Common myeloid progenitor, CD34-positive (primary cell): ENCODE data around the gene ZNF358. TPM values are rescaled to one million over a fixed set of nuclear protein-coding genes. Genes with fewer than 3 reads are reported as not detected.

Experiments
- CTCF ChIA-PET: fragments of 350-600 bp; sonication (Branson Sonifier 250); formaldehyde crosslinking; loops from one replicate; lab custom pipeline; 2021; ENCODE audit warnings: antibody characterized with exemption; lab: Charles Lee
- POLR2A ChIA-PET: fragments of 350-600 bp; sonication (Branson Sonifier 250); formaldehyde crosslinking; loops from one replicate; lab custom pipeline; 2021; ENCODE audit warnings: antibody characterized with exemption; lab: Charles Lee
- DNase-seq, 3 donors: peaks; one replicate each; pipeline versions ENCODE4 v3.0.0 to v3.0.0-alpha.2; 2013
- H3K27ac ChIP-seq, 2 experiments: 1 replicate in 1 of 2; 2 replicates in 1 of 2; pipeline ENCODE4 v1.7.0; 2013; ENCODE audit warnings: inconsistent platforms in 2 of 2, low read length in 2 of 2, mild to moderate bottlenecking in 2 of 2, low read depth in 1 of 2, moderate library complexity in 1 of 2; ENCODE audit not compliant: severe bottlenecking in 2 of 2, insufficient read depth in 1 of 2, poor library complexity in 1 of 2
- H3K27me3 ChIP-seq, 5 experiments: replicated peaks in 2 of 5; 1 replicate in 3 of 5; 2 replicates in 2 of 5; pipeline versions ENCODE4 v1.6.1 to v1.7.0; 2013; ENCODE audit warnings: low read length in 4 of 5, mild to moderate bottlenecking in 2 of 5, moderate library complexity in 2 of 5, inconsistent platforms in 1 of 5; ENCODE audit not compliant: insufficient read depth in 5 of 5, control insufficient read depth in 4 of 5
- H3K36me3 ChIP-seq, 4 experiments: 1 replicate in 2 of 4; 2 replicates in 2 of 4; pipeline versions ENCODE4 v1.6.1 to v1.7.0; 2013; ENCODE audit warnings: low read length in 3 of 4, control low read depth in 1 of 4, mild to moderate bottlenecking in 1 of 4; ENCODE audit not compliant: control insufficient read depth in 4 of 4, insufficient read depth in 4 of 4
- H3K4me1 ChIP-seq, 4 experiments: 1 replicate in 3 of 4; 2 replicates in 1 of 4; pipeline versions ENCODE4 v1.6.1 to v1.7.1; 2013; ENCODE audit warnings: low read length in 3 of 4, mild to moderate bottlenecking in 3 of 4, control low read depth in 1 of 4, inconsistent platforms in 1 of 4, moderate library complexity in 1 of 4; ENCODE audit not compliant: control insufficient read depth in 4 of 4, insufficient read depth in 4 of 4; ENCODE audit errors: control extremely low read depth in 1 of 4
- H3K4me3 ChIP-seq, 7 experiments: 1 replicate in 4 of 7; 2 replicates in 3 of 7; pipeline versions ENCODE4 v1.5.1 to v1.7.0; 2013; ENCODE audit warnings: mild to moderate bottlenecking in 7 of 7, low read length in 6 of 7, moderate library complexity in 6 of 7, inconsistent platforms in 2 of 7, low read depth in 2 of 7, control low read depth in 1 of 7; ENCODE audit not compliant: insufficient read depth in 4 of 7, control insufficient read depth in 1 of 7; ENCODE audit errors: extremely low read depth in 1 of 7
- H3K9me3 ChIP-seq, 5 experiments: 1 replicate in 4 of 5; 2 replicates in 1 of 5; pipeline versions ENCODE4 v1.6.1 to v1.7.1; 2013; ENCODE audit warnings: low read length in 4 of 5, mild to moderate bottlenecking in 2 of 5, inconsistent platforms in 1 of 5, low read depth in 1 of 5, moderate library complexity in 1 of 5; ENCODE audit not compliant: control insufficient read depth in 4 of 5, insufficient read depth in 2 of 5; ENCODE audit errors: control extremely low read depth in 1 of 5
- WGBS: methylation state at CpG from one replicate; pipeline ENCODE4 v1.1.5; 2013; ENCODE audit not compliant: insufficient coverage; 5-methylcytosine and 5-hydroxymethylcytosine counted together
- polyA plus RNA-seq: library from polyadenylated mRNA; unstranded; fragments of 120-200 nt; gene quantifications from one replicate; pipeline ENCODE4 v1.2.1, GENCODE V29; 2013

The ZNF358 gene
- polyA plus RNA-seq, result 30.5 TPM

GRCh38 chr19:7515645-7516151, at the start of gene ZNF358:
TSS of gene ZNF358 (plus strand) at chr19:7516103. CDS start at chr19:7519243, 3,140 bp downstream.
- no peaks in the 10 kb centered on the region for H3K27me3 ChIP-seq
- POLR2A ChIA-PET, result interaction anchor here (1.4 kb wide), 1 partner anchor 29 kb away, joined by 4 read pairs; no protein-coding TSS in a partner anchor
- peak within 1 kb of the TSS; percentile 35 to 77 (median 64) for H3K4me3 ChIP-seq
- CTCF ChIA-PET, result interaction anchor here (1.2 kb wide), 1 partner anchor 19 kb away, joined by 7 read pairs; a partner anchor contains a TSS
- peaks cover 0 to 17% (median 9%) of the 10 kb centered on the region in 4 experiments for H3K4me1 ChIP-seq
- H3K36me3 ChIP-seq, result peaks cover 0 to 12% (median 0%) of the 10 kb centered on the region in 4 experiments
- under 1% methylated on average over 29 of the region's 33 CpGs for WGBS
- peak within 1 kb of the TSS in 1 of 2 experiments; percentile 54 for H3K27ac ChIP-seq
- peak in 2 of 3 donors; percentile 49 to 55 for DNase-seq
- no peaks in the 10 kb centered on the region for H3K9me3 ChIP-seq

- DNase-seq, result no peak
- no peaks in the 10 kb centered on the region for H3K9me3 ChIP-seq
- H3K4me1 ChIP-seq, result no peaks in the 10 kb centered on the region
- peaks cover 21 to 85% (median 60%) of the 10 kb centered on the region in 4 experiments for H3K36me3 ChIP-seq
- no peak overlapping the region for H3K27ac ChIP-seq
- ChIA-PET POLR2A (no interaction called here), CTCF (interaction anchor here (0.6 to 1.6 kb wide), 2 partner anchors 8 to 609 kb away, joined by 3 read pairs; no protein-coding TSS in a partner anchor)
- no peak overlapping the region for H3K4me3 ChIP-seq
- H3K27me3 ChIP-seq, result no peaks in the 10 kb centered on the region
- 97% methylated on average over 83 of the region's 86 CpGs for WGBS
These were observed 48.6 kb upstream of the ZNF358 start for GRCh38 chr19:7467009-7467989.

GRCh38 chr19:7468840-7469239, 47.1 kb upstream of the ZNF358 start:
- POLR2A ChIA-PET, result no interaction called here
- WGBS, result 96% methylated on average over 20 of the region's 24 CpGs

GRCh38 chr19:7469669-7470285, 46.1 kb upstream of the ZNF358 start:
- H3K27ac ChIP-seq, result no peak overlapping the region
- no peaks in the 10 kb centered on the region for H3K27me3 ChIP-seq
- peaks cover 10 to 66% (median 46%) of the 10 kb centered on the region in 4 experiments for H3K36me3 ChIP-seq
- CTCF ChIA-PET, result no interaction called here
- no peaks in the 10 kb centered on the region for H3K9me3 ChIP-seq
- 96% methylated on average over 24 of the region's 31 CpGs for WGBS
- no peak overlapping the region for H3K4me3 ChIP-seq
- no peaks in the 10 kb centered on the region for H3K4me1 ChIP-seq
- POLR2A ChIA-PET, result interaction anchor here (0.6 kb wide), 1 partner anchor 20 kb away, joined by 4 read pairs; no protein-coding TSS in a partner anchor
- no peak for DNase-seq

More at GRCh38 chr19:7468840-7469239, 47.1 kb upstream of the ZNF358 start:
- no peak for DNase-seq
- Histone ChIP-seq H3K4me1 (no peaks in the 10 kb centered on the region), H3K4me3 (no peak overlapping the region), H3K27ac (no peak overlapping the region), H3K27me3 (no peaks in the 10 kb centered on the region), H3K9me3 (no peaks in the 10 kb centered on the region), H3K36me3 (peaks cover 15 to 73% (median 51%) of the 10 kb centered on the region in 4 experiments)
- CTCF ChIA-PET, result no interaction called here

GRCh38 chr19:7470540-7471305, 45.2 kb upstream of the ZNF358 start:
- Histone ChIP-seq H3K27ac (no peak overlapping the region), H3K4me1 (no peaks in the 10 kb centered on the region), H3K36me3 (peaks cover 10 to 58% (median 41%) of the 10 kb centered on the region in 4 experiments), H3K4me3 (no peak overlapping the region), H3K9me3 (no peaks in the 10 kb centered on the region), H3K27me3 (no peaks in the 10 kb centered on the region)
- POLR2A ChIA-PET, result interaction anchor here (0.6 kb wide), 1 partner anchor 19 kb away, joined by 4 read pairs; no protein-coding TSS in a partner anchor
- CTCF ChIA-PET, result no interaction called here
- DNase-seq, result no peak
- WGBS, result 98% methylated on average over 29 of the region's 31 CpGs

GRCh38 chr19:7471696-7472615, 43.9 kb upstream of the ZNF358 start:
- no peaks in the 10 kb centered on the region for H3K4me1 ChIP-seq
- H3K9me3 ChIP-seq, result no peaks in the 10 kb centered on the region
- H3K4me3 ChIP-seq, result no peak overlapping the region
- CTCF ChIA-PET, result no interaction called here
- WGBS, result 93% methylated on average over 32 of the region's 42 CpGs
- peaks cover 10 to 55% (median 39%) of the 10 kb centered on the region in 4 experiments for H3K36me3 ChIP-seq
- H3K27ac ChIP-seq, result no peak overlapping the region
- no peak for DNase-seq
- POLR2A ChIA-PET, result no interaction called here
- no peaks in the 10 kb centered on the region for H3K27me3 ChIP-seq
